ENCODE measurements around the gene PHF21A.

The PHF21A gene

DNA sequence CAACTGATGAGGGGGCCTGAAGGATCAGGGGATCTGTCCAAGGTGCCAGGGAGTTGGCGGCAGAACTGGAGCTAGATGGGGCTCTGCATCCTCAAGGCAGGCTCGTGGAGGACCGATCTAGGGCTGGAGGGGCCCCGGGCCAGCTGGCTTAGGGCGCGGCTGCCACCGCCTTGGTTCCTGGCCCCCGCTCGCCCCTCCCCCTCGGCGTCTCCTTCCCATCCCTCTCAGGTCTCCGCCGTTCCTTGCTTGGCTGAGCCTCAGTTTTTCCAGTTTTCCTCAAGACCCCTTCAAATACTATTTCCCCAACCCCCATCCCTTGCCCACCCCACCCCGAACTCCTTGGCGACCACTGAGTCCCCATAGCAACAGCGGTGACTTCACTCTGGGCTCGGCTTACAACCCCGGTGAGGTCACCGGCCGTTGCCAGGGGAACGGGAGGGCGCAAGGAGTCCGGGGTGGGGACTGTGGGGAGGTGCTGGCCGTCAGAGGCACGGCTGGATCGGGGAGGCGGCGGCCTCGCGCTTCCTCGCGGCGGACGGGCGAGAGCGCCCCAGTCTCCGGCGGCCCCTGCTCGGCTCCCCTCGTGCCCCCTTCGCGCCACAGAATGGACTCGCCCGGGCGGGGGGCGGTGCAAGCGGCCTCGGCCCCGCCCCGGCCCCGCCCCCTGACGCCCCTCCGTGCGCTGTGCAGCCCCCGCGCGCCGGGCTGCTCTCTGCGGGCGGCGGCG is 221.6 kb downstream of the PHF21A start:
- DNase-seq: no peak

DNA sequence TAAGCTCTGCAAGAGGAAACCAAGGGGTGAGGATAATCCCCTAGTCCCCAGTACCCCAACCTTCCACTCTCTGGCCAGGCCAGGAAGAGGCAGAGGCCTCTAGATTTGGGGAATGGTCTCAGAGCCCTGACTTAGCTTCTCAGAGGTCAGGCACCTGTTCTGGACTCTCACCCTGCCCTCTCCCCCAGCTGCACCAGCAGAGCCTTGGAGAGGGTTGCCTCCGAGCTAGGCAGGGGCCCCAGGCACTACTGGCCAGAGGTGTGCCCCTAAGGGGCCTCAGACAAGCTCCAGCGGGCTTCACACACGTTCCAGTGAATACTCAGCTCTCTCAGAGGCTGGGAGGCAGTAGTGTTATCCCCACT is 222.2 kb downstream of the PHF21A start:
- no peak for DNase-seq

DNA sequence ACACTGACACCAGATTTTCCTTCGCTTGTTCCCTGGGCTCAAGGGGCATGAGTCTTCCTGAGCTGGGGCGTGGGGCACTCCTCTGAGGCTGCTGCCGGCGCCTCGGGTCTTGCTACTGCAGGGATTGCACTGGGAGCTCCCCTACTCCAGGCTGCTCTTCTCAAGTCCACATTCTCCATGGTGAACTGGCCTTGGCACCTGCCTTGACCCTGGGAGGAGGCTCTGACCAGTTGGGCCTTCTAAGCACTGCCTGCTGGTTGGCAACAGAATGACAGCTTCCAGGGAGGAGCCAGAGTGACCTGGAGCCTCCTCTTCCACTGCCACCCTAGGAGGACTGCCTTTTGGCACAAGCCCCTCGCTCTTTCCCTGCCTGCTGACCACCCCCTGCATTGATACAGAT is 223.7 kb downstream of the PHF21A start:
- no peak for DNase-seq

- DNase-seq: no peak
These were observed 224.8 kb downstream of the PHF21A start for GRCh38 chr11:45896422-45896984.

DNA sequence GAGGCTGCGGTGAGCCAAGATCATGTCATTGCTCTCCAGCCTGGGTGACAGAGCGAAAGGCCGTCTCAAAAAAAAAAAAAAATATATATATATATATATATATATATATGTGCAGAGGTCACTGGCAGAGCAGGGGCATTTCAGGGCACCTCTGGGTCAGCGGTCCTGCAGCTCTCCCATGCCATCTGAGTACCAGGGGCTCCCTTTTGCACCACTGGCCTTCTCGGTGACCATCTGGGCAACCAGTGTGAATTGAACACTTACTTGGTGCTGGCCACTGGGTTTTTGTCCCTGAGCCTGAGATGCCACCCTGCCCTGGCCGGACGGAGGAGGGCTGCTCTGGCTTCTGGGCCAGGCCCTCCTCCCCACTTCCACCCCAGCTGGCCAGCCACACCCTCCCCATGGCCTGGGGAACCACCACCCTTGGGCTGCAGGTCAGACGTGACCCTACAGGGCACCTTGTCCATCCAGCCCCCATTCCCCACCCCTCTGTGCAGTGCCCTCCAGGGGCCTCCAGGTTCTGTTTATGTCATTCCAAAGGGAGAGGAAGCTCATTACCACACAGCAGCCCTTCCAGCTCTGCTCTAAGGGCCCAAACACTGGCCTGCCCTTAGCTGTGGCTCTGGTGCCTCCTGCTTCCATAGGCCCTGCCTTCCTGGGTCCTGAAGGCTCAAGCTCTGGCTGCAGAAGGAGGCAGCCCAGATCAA is 225.5 kb downstream of the PHF21A start:
- DNase-seq: no peak

GRCh38 chr11:45894555-45895247 is 226.6 kb downstream of the PHF21A start:
- no peak for DNase-seq

- no peak for DNase-seq
These were observed 228.4 kb downstream of the PHF21A start for GRCh38 chr11:45892856-45893255.

- no peak for DNase-seq
These were observed 230.2 kb downstream of the PHF21A start for GRCh38 chr11:45890886-45891550.

DNA sequence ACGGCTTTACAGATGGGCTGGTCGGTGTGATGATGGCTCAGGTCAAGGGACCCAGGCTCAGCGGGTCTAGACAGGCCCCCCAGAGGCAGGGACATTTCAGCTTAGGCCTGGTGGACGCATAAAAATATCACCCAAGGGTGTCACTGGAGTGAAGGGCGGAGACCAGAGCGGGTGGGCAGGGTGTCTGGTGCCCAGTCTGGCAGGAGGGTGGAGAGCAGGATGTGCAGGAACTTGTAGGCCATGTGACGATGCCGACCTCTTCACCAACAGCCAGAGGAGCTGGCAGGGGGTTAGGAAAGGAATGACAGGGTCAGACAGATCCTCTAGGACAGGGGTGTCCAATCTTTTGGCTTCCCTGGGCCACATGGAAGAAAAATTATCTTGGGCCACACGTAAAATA is 231.3 kb downstream of the PHF21A start:
- no peak for DNase-seq

GRCh38 chr11:45889555-45889954 is 231.7 kb downstream of the PHF21A start:
- DNase-seq: no peak

- DNase-seq: no peak
These were observed 233.7 kb downstream of the PHF21A start for GRCh38 chr11:45887587-45887986.

- DNase-seq: no peak
These were observed 234.3 kb downstream of the PHF21A start for GRCh38 chr11:45886816-45887520.

DNA sequence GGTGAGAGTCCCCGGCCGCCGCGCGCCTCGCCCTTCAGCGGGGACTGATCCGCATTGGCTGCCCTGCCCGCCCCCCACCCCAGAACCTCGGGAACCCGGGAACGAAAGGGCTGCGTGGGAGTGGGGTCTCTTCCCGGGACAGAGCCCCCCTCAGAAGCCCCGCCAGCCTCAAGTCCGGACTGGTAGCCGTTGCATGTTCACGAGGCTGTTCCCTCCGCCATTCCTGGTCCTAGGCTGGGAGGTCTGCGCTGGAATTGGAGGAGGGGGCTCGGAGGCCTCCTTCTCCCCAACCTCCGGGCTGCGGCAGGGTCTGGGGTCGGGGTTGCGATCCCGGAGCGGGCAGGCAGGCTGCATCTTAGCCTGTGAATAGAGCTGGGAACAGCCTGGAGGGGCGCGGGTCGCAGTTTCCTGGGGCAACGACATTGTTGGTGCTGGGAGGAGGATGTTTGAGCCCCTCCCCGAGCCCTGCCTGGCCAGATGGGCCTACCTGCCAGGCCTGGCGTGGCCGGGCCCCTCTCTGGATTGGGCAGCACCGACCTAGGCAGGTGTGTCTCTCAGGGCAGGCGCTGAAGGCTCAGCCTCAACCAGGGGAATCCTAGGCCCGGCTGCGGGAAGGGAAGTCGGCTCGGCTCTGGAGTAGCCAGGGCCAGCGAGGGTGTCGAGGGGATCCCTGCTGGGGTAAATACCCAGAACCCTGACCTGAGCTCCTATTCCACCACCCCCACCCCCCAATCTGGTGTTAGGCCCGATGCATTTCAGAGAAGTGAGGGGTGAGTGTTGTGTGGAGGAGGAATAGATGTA is 235.1 kb downstream of the PHF21A start:
- no peak for DNase-seq

DNA sequence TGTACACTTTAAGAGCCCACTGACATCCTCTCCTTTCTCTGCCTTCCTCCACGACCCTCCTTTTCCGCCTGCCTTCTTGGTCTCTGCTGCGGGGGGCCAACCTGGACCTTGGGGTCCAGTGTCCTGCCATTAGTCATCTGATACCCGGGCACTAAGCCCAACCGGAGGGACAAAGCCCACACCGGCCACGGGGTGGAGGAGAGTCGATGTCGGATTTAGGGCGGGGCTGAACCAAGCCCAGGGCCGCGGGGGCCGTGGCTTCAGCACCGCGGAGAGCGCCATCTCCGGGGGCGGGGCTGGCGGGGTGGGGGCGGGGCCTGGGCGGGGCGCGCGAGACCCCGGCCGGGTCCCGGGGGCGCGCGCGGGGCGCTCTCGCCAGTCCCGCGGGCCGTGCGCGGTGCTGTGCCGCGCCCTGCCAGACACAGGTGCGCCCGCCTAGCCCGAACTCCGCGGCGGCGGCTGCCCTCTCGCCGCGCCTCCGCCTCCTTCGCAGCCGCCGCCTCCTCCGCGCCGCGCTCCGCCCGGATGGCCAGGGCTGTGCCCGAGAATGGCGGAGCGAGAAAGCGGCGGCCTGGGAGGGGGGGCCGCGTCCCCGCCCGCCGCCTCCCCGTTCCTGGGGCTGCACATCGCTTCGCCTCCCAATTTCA is 235.9 kb downstream of the PHF21A start, which contains the start of gene MAPK8IP1:
Gene MAPK8IP1, plus strand, starts transcription at position 378 of the 647 bp plus-strand sequence. Its CDS starts 170 bp downstream, at position 548.
- DNase-seq: peak; percentile 22 to 35

DNA sequence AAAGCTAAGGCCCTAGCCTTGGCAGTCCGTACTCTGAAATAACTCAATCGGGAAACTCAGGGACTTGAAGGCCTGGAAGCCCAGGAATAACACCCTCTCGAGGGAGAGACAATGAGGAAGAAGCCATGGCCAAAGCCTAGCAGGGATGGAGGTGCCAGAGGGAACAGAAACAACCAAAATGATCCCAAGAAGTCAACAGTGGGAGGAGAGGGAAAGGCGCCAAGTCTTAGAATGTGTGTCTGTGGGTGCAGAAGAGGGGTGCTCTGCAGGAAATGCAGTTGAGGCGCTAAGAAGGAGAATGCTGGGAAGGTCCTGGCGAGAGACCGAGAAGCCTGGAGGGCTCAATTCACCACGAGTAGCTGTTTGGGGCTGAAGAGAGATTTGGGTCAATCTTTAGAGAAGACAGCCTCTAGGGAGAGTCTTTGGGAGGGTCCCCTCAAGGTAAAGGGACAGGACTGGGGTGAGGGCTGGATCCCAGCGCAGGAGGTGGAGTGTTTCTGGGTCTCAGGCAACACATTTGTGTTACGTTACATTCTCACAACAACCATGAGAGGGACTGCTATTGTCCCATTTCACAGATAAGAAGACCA is 236.6 kb downstream of the PHF21A start:
- no peak for DNase-seq

Measured in AML-193 (cell line).